ENCODE measurements around the gene CAPSL.

GRCh38 chr5:35878079-35878478 lies 60.3 kb downstream of the CAPSL start:
- TF ChIP-seq CTCF (IDR thresholded peaks at IDR 0.05) = no peak
- no peak for TF ChIP-seq POLR2AphosphoS5 (IDR thresholded peaks at IDR 0.05)
- no peak for TF ChIP-seq POLR2A (IDR thresholded peaks at IDR 0.05)
